Esophagus squamous epithelium (tissue), 4 donors: ENCODE data around the gene KAZN.

Source experiments
- CTCF ChIP-seq, 6 experiments: fragments of 450-650 bp in 4 of 6; fragments of 200-600 bp in 2 of 6; sonication (generic) in 2 of 6; IDR thresholded peaks; one replicate each; pipeline ENCODE4 v1.5.1; 2016 to 2019; ENCODE audit warnings: antibody characterized with exemption in 6 of 6, mild to moderate bottlenecking in 4 of 6, moderate library complexity in 4 of 6
- POLR2A ChIP-seq, 4 donors: fragments of 450-650 bp; IDR thresholded peaks; one replicate each; pipeline ENCODE4 v1.6.1; 2017; ENCODE audit warnings: antibody characterized with exemption in 4 of 4, mild to moderate bottlenecking in 4 of 4, moderate library complexity in 3 of 4

- TF ChIP-seq CTCF (IDR thresholded peaks at IDR 0.05), result no peak
- TF ChIP-seq POLR2A (IDR thresholded peaks at IDR 0.05), result no peak
Observed at GRCh38 chr1:15137809-15138208, 539.3 kb downstream of the KAZN start.
